HEK293 (cell line): ENCODE data around the gene TMIGD2.
A peak's percentile ranks its signal among the peaks of the same experiment; 100 is the strongest.

ENCODE experiments used
- CTCF ChIA-PET: fragments of 350-600 bp; formaldehyde crosslinking; extraction: SDS; loops from one replicate; lab custom pipeline; 2021; ENCODE audit warnings: antibody characterized with exemption; lab: Yijun Ruan, JAX
- POLR2A ChIA-PET: fragments of 300-600 bp; formaldehyde crosslinking; extraction: SDS; loops from one replicate; lab custom pipeline; 2020; ENCODE audit warnings: antibody characterized with exemption, inconsistent platforms; lab: Yijun Ruan, JAX
- H3K27ac ChIP-seq: fragments of 200-500 bp; sonication (Bioruptor generic); 2 replicates; pipeline ENCODE4 v1.5.1; 2014; ENCODE audit warnings: low read depth, low read length, control low read depth, inconsistent platforms; ENCODE audit errors: extremely low read depth
- H3K36me3 ChIP-seq, 2 experiments: fragments of 200-500 bp in 1 of 2; sonication (Bioruptor generic) in 1 of 2; 1 replicate in 1 of 2; 2 replicates in 1 of 2; pipeline ENCODE4 v1.5.1; 2014 to 2017; ENCODE audit warnings: inconsistent platforms in 2 of 2, low read length in 2 of 2; ENCODE audit not compliant: control insufficient read depth in 2 of 2, insufficient read depth in 1 of 2
- H3K4me1 ChIP-seq: fragments of 200-500 bp; sonication (Bioruptor generic); 2 replicates; pipeline ENCODE4 v1.5.1; 2014; ENCODE audit warnings: mild to moderate bottlenecking, low read length, inconsistent platforms; ENCODE audit not compliant: control insufficient read depth, insufficient read depth
- H3K4me3 ChIP-seq: 2 replicates; pipeline ENCODE4 v1.5.1; 2011; ENCODE audit warnings: low read depth, mild to moderate bottlenecking, control low read depth, low read length, moderate library complexity
- H3K9me3 ChIP-seq: fragments of 200-500 bp; sonication (Bioruptor generic); 2 replicates; pipeline ENCODE4 v1.5.1; 2014; ENCODE audit warnings: low read depth, low read length, inconsistent platforms; ENCODE audit not compliant: control insufficient read depth, insufficient read depth
- BCL6B ChIP-seq: fragments of 450-650 bp; formaldehyde crosslinking; IDR thresholded peaks from 2 replicates; pipeline ENCODE4 v1.5.1; 2017; ENCODE audit warnings: missing biosample characterization, missing genetic modification characterization
- KLF1 ChIP-seq: fragments of 450-650 bp; formaldehyde crosslinking; IDR thresholded peaks from 2 replicates; pipeline ENCODE4 v1.5.1; 2016; ENCODE audit warnings: missing biosample characterization, missing genetic modification characterization
- KLF8 ChIP-seq: fragments of 450-650 bp; formaldehyde crosslinking; IDR thresholded peaks from 2 replicates; pipeline ENCODE4 v1.5.1; 2016; ENCODE audit warnings: missing biosample characterization, missing genetic modification characterization
- PATZ1 ChIP-seq: fragments of 450-650 bp; formaldehyde crosslinking; IDR thresholded peaks from 2 replicates; pipeline ENCODE4 v1.5.1; 2016; ENCODE audit warnings: missing biosample characterization, missing genetic modification characterization
- PRDM1 ChIP-seq: fragments of 450-650 bp; formaldehyde crosslinking; IDR thresholded peaks from 2 replicates; pipeline ENCODE4; 2016; ENCODE audit warnings: missing biosample characterization, missing genetic modification characterization
- PRDM10 ChIP-seq: fragments of 450-650 bp; formaldehyde crosslinking; IDR thresholded peaks from 2 replicates; pipeline ENCODE4 v1.5.1; 2016; ENCODE audit warnings: missing biosample characterization, missing genetic modification characterization
- SALL2 ChIP-seq: fragments of 450-650 bp; formaldehyde crosslinking; IDR thresholded peaks from 2 replicates; pipeline ENCODE4 v1.5.0; 2017; ENCODE audit warnings: missing biosample characterization, mild to moderate bottlenecking, missing genetic modification characterization, borderline replicate concordance
- SCRT1 ChIP-seq: fragments of 450-650 bp; formaldehyde crosslinking; IDR thresholded peaks from 2 replicates; pipeline ENCODE4 v1.5.1; 2016; ENCODE audit warnings: missing biosample characterization, missing genetic modification characterization, borderline replicate concordance
- SP2 ChIP-seq: fragments of 450-650 bp; formaldehyde crosslinking; IDR thresholded peaks from 2 replicates; pipeline ENCODE4 v1.5.1; 2016; ENCODE audit warnings: missing biosample characterization, missing genetic modification characterization
- SP3 ChIP-seq: fragments of 450-650 bp; formaldehyde crosslinking; IDR thresholded peaks from 2 replicates; pipeline ENCODE4 v1.5.1; 2016; ENCODE audit warnings: missing biosample characterization, missing genetic modification characterization
- TRIM28 ChIP-seq: IDR thresholded peaks from 2 replicates; pipeline ENCODE4 v1.6.1; 2011; ENCODE audit warnings: low read length, control low read depth, borderline replicate concordance
- ZFP3 ChIP-seq: fragments of 450-650 bp; formaldehyde crosslinking; IDR thresholded peaks from 2 replicates; pipeline ENCODE4 v1.5.1; 2016; ENCODE audit warnings: low read depth, missing biosample characterization, missing genetic modification characterization
- ZNF121 ChIP-seq: fragments of 450-650 bp; formaldehyde crosslinking; IDR thresholded peaks from 2 replicates; pipeline ENCODE4 v1.5.1; 2016; ENCODE audit warnings: missing biosample characterization, missing genetic modification characterization
- ZNF184 ChIP-seq: fragments of 450-650 bp; IDR thresholded peaks from 2 replicates; pipeline ENCODE4 v1.5.1; 2018; ENCODE audit warnings: missing biosample characterization, mild to moderate bottlenecking, missing genetic modification characterization
- ZNF223 ChIP-seq: fragments of 450-650 bp; formaldehyde crosslinking; IDR thresholded peaks from 2 replicates; pipeline ENCODE4 v1.5.1; 2016; ENCODE audit warnings: missing biosample characterization, missing genetic modification characterization
- ZNF266 ChIP-seq: fragments of 450-650 bp; formaldehyde crosslinking; IDR thresholded peaks from 2 replicates; pipeline ENCODE4 v1.5.1; 2016; ENCODE audit warnings: missing biosample characterization, missing genetic modification characterization, low read depth
- ZNF404 ChIP-seq: fragments of 450-650 bp; formaldehyde crosslinking; IDR thresholded peaks from 2 replicates; pipeline ENCODE4 v1.5.1; 2017; ENCODE audit warnings: missing biosample characterization, missing genetic modification characterization
- ZNF416 ChIP-seq: fragments of 450-650 bp; formaldehyde crosslinking; IDR thresholded peaks from 2 replicates; pipeline ENCODE4 v1.5.1; 2016; ENCODE audit warnings: missing biosample characterization, missing genetic modification characterization
- ZNF510 ChIP-seq: fragments of 450-650 bp; formaldehyde crosslinking; IDR thresholded peaks from 2 replicates; pipeline ENCODE4 v1.5.1; 2018; ENCODE audit warnings: mild to moderate bottlenecking, missing genetic modification characterization, missing biosample characterization; ENCODE audit not compliant: insufficient replicate concordance
- ZNF549 ChIP-seq: fragments of 450-650 bp; IDR thresholded peaks from 2 replicates; pipeline ENCODE4 v1.5.1; 2018; ENCODE audit warnings: missing biosample characterization, missing genetic modification characterization, mild to moderate bottlenecking, inconsistent platforms, moderate library complexity
- ZNF561 ChIP-seq: fragments of 450-650 bp; IDR thresholded peaks from 2 replicates; pipeline ENCODE4 v1.5.1; 2018; ENCODE audit warnings: missing biosample characterization, missing genetic modification characterization, borderline replicate concordance
- ZNF623 ChIP-seq: fragments of 450-650 bp; formaldehyde crosslinking; IDR thresholded peaks from 2 replicates; pipeline ENCODE4 v1.5.1; 2016; ENCODE audit warnings: missing biosample characterization, missing genetic modification characterization
- ZNF629 ChIP-seq: fragments of 450-650 bp; formaldehyde crosslinking; IDR thresholded peaks from 2 replicates; pipeline ENCODE4 v1.5.1; 2017; ENCODE audit warnings: missing biosample characterization, missing genetic modification characterization
- ZNF670 ChIP-seq: fragments of 450-650 bp; formaldehyde crosslinking; IDR thresholded peaks from 2 replicates; pipeline ENCODE4 v1.5.1; 2016; ENCODE audit warnings: missing biosample characterization, missing genetic modification characterization, low read depth
- ZSCAN30 ChIP-seq: fragments of 450-650 bp; IDR thresholded peaks from 2 replicates; pipeline ENCODE4 v1.5.1; 2018; ENCODE audit warnings: missing biosample characterization, mild to moderate bottlenecking, missing genetic modification characterization, moderate library complexity

Gene TMIGD2

GRCh38 chr19:4310247-4311121 lies 8.3 kb upstream of the TMIGD2 start:
- no peak overlapping the region for H3K27ac ChIP-seq
- TF ChIP-seq ZNF184, result no peak
- no peak for TF ChIP-seq ZNF416 (tag by site-specific recombination)
- TF ChIP-seq ZNF561 (tag by site-specific recombination), result no peak
- peak; percentile 61 for TF ChIP-seq SP2 (tag by site-specific recombination)
- no peak for TF ChIP-seq ZNF121
- TF ChIP-seq KLF1, result peak; percentile 88
- peak; percentile 49; the same call in 1 of the 2 replicates for TF ChIP-seq PRDM10 (tag by site-specific recombination)
- TF ChIP-seq ZSCAN30 (tag by site-specific recombination), result no peak
- TF ChIP-seq KLF8 (tag by site-specific recombination), result peak; percentile 99
- TF ChIP-seq ZNF549 (tag by site-specific recombination), result no peak
- no peak for TF ChIP-seq ZNF623
- TF ChIP-seq ZFP3 (tag by site-specific recombination), result no peak
- no peak for TF ChIP-seq SCRT1 (tag by site-specific recombination)
- no peak for TF ChIP-seq TRIM28
- TF ChIP-seq PATZ1 (tag by site-specific recombination), result no peak
- no peak for TF ChIP-seq ZNF510
- no peak for TF ChIP-seq ZNF670 (tag by site-specific recombination)
- TF ChIP-seq ZNF629 (tag by site-specific recombination), result no peak
- TF ChIP-seq ZNF404 (tag by site-specific recombination), result no peak
- TF ChIP-seq SP3, result peak; percentile 82
- TF ChIP-seq PRDM1, result no peak
- no peak for TF ChIP-seq ZNF266 (tag by site-specific recombination)
- no peak for TF ChIP-seq SALL2 (tag by site-specific recombination)
- no peak for TF ChIP-seq BCL6B
- TF ChIP-seq ZNF223 (tag by site-specific recombination), result no peak

More at GRCh38 chr19:4310247-4311121, 8.3 kb upstream of the TMIGD2 start:
- no peaks in the 10 kb centered on the region for H3K4me1 ChIP-seq
- H3K4me3 ChIP-seq, result no peak overlapping the region
- no peaks in the 10 kb centered on the region for H3K9me3 ChIP-seq
- ChIA-PET CTCF (interaction anchor here (0.6 kb wide), 2 partner anchors 44 to 48 kb away, joined by 4 read pairs; no protein-coding TSS in a partner anchor), POLR2A (no interaction called here)
- H3K36me3 ChIP-seq, result peaks cover 0 to 46% of the 10 kb centered on the region in 2 experiments; a peak in 2 of 3 replicates
